ENCODE data around the gene LAYN.

DNA sequence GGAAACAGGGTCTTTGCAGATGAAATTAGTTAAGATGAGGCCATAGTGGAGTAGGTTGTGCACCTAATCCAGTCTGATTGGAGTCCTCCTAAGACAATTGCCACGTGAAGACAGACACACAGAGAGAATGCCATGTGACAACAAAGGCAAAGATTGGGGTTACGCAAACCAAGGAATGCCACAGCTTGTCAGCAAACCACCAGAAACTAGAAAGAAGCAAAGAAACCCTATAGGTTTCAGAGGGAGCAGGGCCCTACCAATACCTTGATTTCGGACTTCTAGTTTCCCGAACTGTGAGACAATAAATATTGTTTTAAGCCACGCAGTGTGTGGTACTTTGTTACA lies 8.2 kb upstream of the LAYN start:
- TF ChIP-seq CTCF (IDR thresholded peaks at IDR 0.05) (no peak), POLR2A (IDR thresholded peaks at IDR 0.05) (no peak)
